Adrenal gland (tissue), 12 donors: ENCODE results near the gene ZNF521. TPM values are rescaled to one million over a fixed set of nuclear protein-coding genes. Genes with fewer than 3 reads are reported as not detected.

Experiments used
- DNase-seq, 7 donors: peaks; one replicate each; pipeline ENCODE4 v3.0.0-alpha.2; 2019 to 2020
- H3K27ac ChIP-seq, 5 donors: fragments of 200-600 bp; sonication (generic) in 4 of 5; 1 replicate in 3 of 5; 2 replicates in 2 of 5; pipeline versions ENCODE4 v1.5.1 to v1.8.0; 2016 to 2020; ENCODE audit warnings: mild to moderate bottlenecking in 1 of 5
- H3K27me3 ChIP-seq: fragments of 200-600 bp; 2 replicates; pipeline ENCODE4 v1.8.0; 2021
- H3K36me3 ChIP-seq, 2 donors: fragments of 200-600 bp; replicated peaks in 1 of 2; 1 replicate in 1 of 2; 2 replicates in 1 of 2; pipeline versions ENCODE4 v1.5.1 to v1.8.0; 2018 to 2022
- H3K4me1 ChIP-seq, 2 donors: fragments of 200-600 bp; replicated peaks in 1 of 2; 1 replicate in 1 of 2; 2 replicates in 1 of 2; pipeline versions ENCODE4 v1.5.1 to v1.8.0; 2018 to 2021
- H3K4me3 ChIP-seq, 4 donors: fragments of 200-600 bp; sonication (generic) in 3 of 4; one replicate each; pipeline ENCODE4 v1.5.1; 2016 to 2018
- H3K9me3 ChIP-seq, 3 donors: fragments of 200-600 bp; sonication (generic) in 1 of 3; replicated peaks in 1 of 3; 1 replicate in 2 of 3; 2 replicates in 1 of 3; pipeline versions ENCODE4 v1.5.1 to v1.8.0; 2016 to 2021
- CTCF ChIP-seq, 6 experiments: fragments of 450-650 bp in 4 of 6; fragments of 200-600 bp in 2 of 6; sonication (generic) in 1 of 6; IDR thresholded peaks; 1 replicate in 5 of 6; 2 replicates in 1 of 6; pipeline versions ENCODE4 v1.5.1 to v1.8.0; 2016 to 2021; ENCODE audit warnings: antibody characterized with exemption in 6 of 6, mild to moderate bottlenecking in 2 of 6, moderate library complexity in 1 of 6
- POLR2A ChIP-seq, 2 donors: fragments of 450-650 bp; IDR thresholded peaks; one replicate each; pipeline ENCODE4 v1.6.1; 2017; ENCODE audit warnings: antibody characterized with exemption in 2 of 2, mild to moderate bottlenecking in 2 of 2, moderate library complexity in 1 of 2
- WGBS, 4 donors: extraction: QIAGEN DNeasy Blood & Tissue Kit in 2 of 4; methylation state at CpG; one replicate each; pipeline versions ENCODE4 v1.1.5 to v1.1.7; 2013 to 2017; 5-methylcytosine and 5-hydroxymethylcytosine counted together
- intact Hi-C, 2 donors: fragments of 100-400 bp; cut with DNase I; formaldehyde crosslinking; loops; one replicate each; pipeline versions ENCODE4 v1.14.1 to v1.15.0; 2022 to 2023
- polyA plus RNA-seq, 3 donors: library from polyadenylated mRNA; stranded (reverse); fragments of 200-250 nt in 2 of 3; fragments of 350-450 nt in 1 of 3; fragmentation: Illumina TruSeq in 1 of 3; extraction: RNeasy Lipid Tissue Mini Kit (QIAGEN cat#74804) in 1 of 3; gene quantifications; one replicate each; pipeline ENCODE4 v1.2.3, GENCODE V29; 2013 to 2014
- total RNA-seq, 9 donors: library from RNA; depleted of rRNA in 4 of 9; stranded (reverse); fragments of >200 nt in 4 of 9; fragments of 120-200 nt in 1 of 9; fragmentation: NEBNext Ultra II Directional in 1 of 9; extraction: Animal tissue kit (Norgen Biotek cat#: 25700) in 1 of 9; gene quantifications; one replicate each; pipeline versions ENCODE4 v1.1.0 to v1.2.4, GENCODE V29; 2013 to 2023
- donor health status: healthy with polysubstance abuse.
- donor health status: Bipolar disorder and iron deficiency.
- donor health status: DM: yes; HTN: yes; CAD: no.
- donor health status: DM: no; HTN: no; CAD: no.
- donor health status: DM: no; HTN: no; CAD: no.
- donor health status: DM: yes; HTN: yes; CAD: no.

ZNF521 gene
- total and polyA plus RNA-seq, 12 donors, result 3.7 to 270 (median 43.0) TPM

- intact Hi-C loops, result no loop called here
- TF ChIP-seq POLR2A (IDR thresholded peaks at IDR 0.05) (no peak), CTCF (IDR thresholded peaks at IDR 0.05) (no peak)
- 85 to 92% (median 88%) methylated on average over 4 of the region's 4 CpGs for WGBS, 4 donors
Measured at GRCh38 chr18:25256439-25256838, 95.5 kb downstream of the ZNF521 start.

GRCh38 chr18:25253779-25254178, 98.2 kb downstream of the ZNF521 start:
- Histone ChIP-seq H3K27ac (no peak overlapping the region), H3K4me3 (no peak overlapping the region), H3K36me3 (no peaks in the 10 kb centered on the region), H3K9me3 (no peaks in the 10 kb centered on the region), H3K27me3 (no peaks in the 10 kb centered on the region), H3K4me1 (peaks cover 0 to 4% of the 10 kb centered on the region in 2 donors)
- DNase-seq, result no peak
- TF ChIP-seq CTCF (IDR thresholded peaks at IDR 0.05) (no peak), POLR2A (IDR thresholded peaks at IDR 0.05) (no peak)
- WGBS, 4 donors, result 89 to 100% (median 97%) methylated on average over 1 of the region's 1 CpG
- intact Hi-C loops, result no loop called here

More at GRCh38 chr18:25256439-25256838, 95.5 kb downstream of the ZNF521 start:
- no peaks in the 10 kb centered on the region for H3K27me3 ChIP-seq
- no peaks in the 10 kb centered on the region for H3K4me1 ChIP-seq
- no peak for DNase-seq
- H3K9me3 ChIP-seq, result no peaks in the 10 kb centered on the region
- no peak overlapping the region for H3K27ac ChIP-seq
- H3K4me3 ChIP-seq, result no peak overlapping the region
- no peaks in the 10 kb centered on the region for H3K36me3 ChIP-seq

- 39 to 51% (median 43%) methylated on average over 1 of the region's 1 CpG for WGBS, 4 donors
- Histone ChIP-seq H3K27ac (no peak overlapping the region), H3K36me3 (no peaks in the 10 kb centered on the region), H3K4me3 (no peak overlapping the region), H3K4me1 (peaks cover 0 to 4% of the 10 kb centered on the region in 2 donors), H3K27me3 (no peaks in the 10 kb centered on the region), H3K9me3 (no peaks in the 10 kb centered on the region)
- intact Hi-C loops, result no loop called here
- DNase-seq, result no peak
- no peak for TF ChIP-seq POLR2A (IDR thresholded peaks at IDR 0.05)
- no peak for TF ChIP-seq CTCF (IDR thresholded peaks at IDR 0.05)
Measured at GRCh38 chr18:25253136-25253535, 98.8 kb downstream of the ZNF521 start.

GRCh38 chr18:25251068-25251467, 100.9 kb downstream of the ZNF521 start:
- WGBS, 4 donors, result 82 to 86% (median 83%) methylated on average over 4 of the region's 4 CpGs
- Histone ChIP-seq H3K4me1 (peaks cover 0 to 4% of the 10 kb centered on the region in 2 donors), H3K36me3 (no peaks in the 10 kb centered on the region), H3K27me3 (no peaks in the 10 kb centered on the region), H3K4me3 (no peak overlapping the region), H3K27ac (no peak overlapping the region), H3K9me3 (no peaks in the 10 kb centered on the region)
- no peak for TF ChIP-seq CTCF (IDR thresholded peaks at IDR 0.05)
- TF ChIP-seq POLR2A (IDR thresholded peaks at IDR 0.05), result no peak
- DNase-seq, result no peak
- intact Hi-C loops, result no loop called here
